ENCODE measurements around the gene GAS2L1.

Gene GAS2L1

DNA sequence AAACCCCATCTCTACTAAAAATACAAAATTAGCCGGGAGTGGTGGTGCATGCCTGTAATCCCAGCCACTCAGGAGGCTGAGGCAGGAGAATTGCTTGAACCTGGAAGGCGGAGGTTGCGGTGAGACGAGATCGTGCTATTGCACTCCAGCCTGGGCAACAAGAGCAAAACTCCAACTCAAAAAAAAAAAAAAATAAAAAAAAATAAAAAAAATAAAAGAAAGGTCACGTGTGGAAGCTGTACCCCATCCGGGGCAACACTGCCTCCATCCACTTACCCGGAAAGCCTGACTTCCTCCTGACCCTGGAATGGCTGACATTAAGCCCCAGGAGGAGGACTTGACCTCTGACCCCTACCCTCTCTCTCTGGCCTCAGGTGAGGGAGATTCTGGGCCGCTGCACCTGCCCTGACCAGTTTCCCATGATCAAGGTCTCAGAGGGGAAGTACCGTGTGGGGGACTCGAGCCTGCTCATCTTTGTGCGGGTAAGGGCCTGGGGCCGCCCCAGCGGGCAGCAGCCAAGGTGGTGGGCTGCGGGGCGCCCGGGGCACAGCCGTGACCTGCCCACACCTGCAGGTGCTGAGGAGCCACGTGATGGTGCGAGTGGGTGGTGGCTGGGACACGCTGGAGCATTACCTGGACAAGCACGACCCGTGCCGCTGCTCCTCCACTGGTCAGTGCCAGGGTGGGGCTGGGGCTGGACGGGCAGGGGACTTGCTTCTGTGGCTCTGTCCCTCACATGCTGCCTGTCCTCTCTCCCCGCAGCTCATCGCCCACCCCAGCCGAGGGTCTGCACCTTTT is 3.8 kb downstream of the GAS2L1 start:
- DNase-seq = no peak

DNA sequence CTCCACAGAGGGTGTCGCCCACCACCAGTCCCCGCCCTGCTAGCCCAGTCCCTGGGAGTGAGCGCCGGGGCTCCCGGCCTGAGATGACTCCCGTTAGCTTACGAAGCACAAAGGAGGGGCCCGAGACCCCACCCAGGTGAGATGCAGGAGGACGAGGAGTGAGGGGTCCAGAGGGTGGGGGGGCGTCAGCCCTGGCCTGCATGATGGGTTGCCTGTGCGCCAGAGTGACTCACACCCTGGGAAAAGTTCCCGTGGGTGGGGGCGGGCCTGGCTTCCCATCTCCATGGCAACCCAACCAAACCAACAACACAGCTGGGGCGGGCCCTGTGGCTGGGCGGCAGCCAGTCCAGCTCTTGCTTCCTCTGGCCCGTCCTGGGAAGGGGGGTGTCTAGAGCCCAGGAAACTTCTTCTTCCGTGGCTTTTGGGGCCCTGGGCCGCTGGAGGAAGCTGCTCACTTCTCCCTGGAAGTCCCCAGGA is 4.5 kb downstream of the GAS2L1 start:
- peak; percentile 99 for DNase-seq

DNA sequence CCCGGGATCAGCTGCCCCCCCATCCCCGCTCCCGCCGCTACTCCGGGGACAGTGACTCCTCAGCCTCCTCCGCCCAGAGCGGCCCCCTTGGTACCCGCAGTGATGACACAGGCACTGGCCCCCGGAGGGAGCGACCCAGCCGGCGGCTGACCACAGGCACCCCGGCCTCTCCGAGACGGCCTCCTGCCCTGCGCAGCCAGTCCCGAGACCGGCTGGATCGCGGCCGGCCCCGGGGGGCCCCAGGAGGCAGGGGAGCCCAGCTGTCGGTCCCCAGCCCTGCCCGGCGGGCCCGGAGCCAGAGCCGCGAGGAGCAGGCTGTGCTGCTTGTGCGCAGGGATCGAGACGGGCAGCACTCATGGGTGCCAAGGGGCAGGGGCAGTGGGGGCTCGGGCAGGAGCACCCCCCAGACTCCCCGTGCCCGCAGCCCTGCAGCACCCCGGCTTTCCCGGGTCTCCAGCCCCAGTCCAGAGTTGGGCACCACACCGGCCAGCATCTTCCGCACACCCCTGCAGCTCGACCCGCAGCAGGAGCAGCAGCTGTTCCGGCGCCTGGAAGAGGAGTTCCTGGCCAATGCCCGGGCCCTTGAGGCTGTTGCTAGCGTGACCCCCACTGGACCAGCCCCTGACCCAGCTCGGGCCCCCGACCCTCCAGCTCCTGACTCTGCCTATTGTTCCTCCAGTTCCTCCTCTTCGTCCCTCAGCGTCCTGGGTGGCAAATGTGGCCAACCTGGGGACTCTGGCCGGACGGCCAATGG is 5.2 kb downstream of the GAS2L1 start:
- DNase-seq = no peak

DNA sequence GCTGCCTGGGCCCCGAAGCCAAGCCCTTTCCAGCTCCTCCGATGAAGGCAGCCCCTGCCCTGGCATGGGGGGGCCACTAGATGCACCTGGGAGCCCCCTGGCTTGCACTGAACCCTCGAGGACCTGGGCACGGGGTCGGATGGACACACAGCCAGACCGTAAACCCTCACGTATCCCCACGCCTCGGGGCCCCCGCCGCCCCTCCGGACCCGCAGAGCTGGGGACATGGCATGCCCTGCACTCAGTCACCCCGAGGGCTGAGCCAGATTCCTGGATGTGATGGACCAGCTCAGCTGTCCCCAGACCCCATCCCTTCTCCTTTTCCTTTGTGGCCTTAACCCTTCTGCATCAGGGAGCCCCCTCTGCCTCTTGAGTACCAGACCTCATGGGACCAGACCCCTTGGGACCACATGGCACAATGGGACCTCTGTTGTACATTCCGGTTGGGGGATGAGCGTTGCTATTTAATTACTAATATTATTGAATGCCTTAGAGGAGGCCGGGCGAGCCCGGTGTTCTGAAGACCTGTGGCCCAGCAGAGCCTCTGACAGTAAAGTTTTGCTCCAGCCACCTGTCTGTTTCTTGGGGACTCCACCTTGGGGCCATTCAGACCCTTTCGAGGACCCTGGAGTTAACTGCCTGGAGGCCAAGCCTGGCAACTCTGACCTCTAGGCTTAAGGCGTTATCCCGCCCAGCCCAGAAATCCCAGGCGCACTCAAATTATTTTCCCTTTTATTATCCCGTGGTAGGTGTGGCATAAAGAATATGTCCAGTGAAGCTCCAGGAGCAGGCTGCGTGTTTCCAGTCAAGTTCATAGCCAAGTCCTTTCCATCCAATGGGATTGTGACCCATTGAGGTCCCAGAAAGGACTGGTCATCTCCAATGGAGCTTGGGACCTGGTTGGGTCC is 6.0 kb downstream of the GAS2L1 start:
- no peak for DNase-seq

DNA sequence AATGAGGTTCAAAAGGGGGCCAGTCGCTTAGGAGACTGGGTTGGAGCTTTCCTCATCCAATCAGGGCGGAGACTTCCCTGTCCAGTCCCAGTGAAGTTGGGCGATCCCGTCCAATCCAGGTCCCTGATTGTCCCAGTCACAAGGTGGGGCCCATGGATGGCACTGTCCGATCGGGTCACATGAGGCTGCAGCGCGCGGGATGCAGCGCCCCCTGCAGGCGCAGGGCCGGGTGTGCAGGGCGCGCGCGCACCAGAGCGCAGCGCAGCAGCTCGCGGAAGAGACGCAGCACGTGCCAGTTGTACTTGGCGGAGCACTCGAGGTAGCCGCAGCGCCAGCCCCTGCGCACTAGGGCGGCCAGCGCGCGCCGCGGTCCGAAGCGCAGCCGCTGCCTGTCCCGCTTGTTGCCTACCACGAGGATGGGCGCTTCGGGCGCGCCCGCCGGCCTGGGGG is 6.7 kb downstream of the GAS2L1 start:
- peak; percentile 39 to 44 for DNase-seq

DNA sequence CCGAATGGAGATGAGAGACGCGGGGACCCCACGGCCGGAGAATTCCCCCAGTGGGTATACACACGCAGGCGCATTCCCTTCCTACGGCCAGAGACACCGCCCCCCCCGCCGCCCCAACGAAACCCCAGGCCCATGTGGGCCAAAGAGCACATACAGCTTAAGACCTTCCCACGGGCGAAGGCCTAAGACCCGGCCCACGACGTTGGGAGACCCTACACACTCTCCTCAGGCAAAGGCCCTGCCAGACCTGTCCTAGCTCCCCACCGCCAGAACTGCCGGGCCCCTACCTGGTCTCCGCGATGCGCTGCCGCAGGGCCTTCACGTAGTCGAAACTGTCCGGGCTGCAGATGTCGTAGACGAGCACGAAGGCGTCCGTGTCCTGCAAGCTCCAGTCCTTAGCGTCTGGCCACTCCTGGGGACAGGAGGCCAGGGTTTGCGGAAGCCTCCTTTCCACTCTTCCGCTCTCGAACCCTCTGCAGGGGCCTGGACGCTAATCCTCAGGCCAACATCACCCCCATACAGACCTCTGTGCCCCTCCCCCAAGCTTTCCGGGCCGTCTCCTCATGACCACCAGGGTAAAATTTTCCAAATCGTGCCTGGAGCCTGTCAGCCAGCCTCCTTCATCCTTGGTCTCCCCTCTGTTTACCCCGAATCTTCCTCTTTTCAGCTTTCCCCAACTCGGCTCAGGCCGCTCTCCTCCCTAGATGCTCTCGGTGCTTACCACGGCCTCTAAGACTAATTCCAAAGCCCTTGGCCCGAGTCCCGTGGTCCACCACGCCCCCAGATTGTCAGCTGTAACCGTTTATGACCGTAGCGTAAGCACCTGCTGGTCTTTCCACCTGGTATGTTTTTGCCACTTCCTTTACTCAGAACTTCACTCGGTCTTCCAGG is 7.4 kb downstream of the GAS2L1 start:
- no peak for DNase-seq

DNA sequence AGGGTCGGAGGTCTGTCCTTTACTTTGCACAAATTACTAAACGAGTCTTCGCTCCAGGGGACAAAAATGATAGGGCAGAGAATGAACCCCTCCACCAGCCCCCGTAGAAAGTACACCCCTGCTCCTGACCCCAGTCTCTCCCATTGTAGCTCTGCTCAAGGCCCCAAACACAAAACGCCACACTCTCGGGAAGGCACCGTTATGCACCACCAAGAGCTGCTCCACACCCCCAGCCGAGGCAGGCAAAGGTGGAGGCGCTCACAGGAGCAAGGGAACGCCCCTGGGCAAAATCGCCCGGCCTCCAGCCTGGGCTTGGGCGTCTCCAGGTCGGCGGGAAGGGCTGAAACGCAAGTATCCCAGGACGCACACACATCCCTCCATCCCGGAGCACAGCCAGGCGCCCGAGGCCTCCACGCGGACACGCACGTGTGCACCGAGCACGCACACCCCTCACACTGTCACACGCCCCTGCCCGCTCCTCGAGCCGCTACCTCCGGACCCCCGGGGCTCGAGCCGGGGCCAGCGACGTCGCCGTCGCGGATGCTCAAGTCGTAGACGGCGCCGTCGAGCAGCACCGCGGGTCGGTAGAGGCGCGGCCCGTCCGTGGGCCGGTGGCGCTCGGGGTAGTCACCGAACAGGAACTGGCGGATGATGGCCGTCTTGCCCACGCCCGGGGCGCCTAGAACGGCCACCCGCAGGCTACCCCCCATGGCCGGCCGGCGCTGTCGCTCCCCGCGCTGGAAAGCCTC is 8.3 kb downstream of the GAS2L1 start:
- DNase-seq = no peak

DNA sequence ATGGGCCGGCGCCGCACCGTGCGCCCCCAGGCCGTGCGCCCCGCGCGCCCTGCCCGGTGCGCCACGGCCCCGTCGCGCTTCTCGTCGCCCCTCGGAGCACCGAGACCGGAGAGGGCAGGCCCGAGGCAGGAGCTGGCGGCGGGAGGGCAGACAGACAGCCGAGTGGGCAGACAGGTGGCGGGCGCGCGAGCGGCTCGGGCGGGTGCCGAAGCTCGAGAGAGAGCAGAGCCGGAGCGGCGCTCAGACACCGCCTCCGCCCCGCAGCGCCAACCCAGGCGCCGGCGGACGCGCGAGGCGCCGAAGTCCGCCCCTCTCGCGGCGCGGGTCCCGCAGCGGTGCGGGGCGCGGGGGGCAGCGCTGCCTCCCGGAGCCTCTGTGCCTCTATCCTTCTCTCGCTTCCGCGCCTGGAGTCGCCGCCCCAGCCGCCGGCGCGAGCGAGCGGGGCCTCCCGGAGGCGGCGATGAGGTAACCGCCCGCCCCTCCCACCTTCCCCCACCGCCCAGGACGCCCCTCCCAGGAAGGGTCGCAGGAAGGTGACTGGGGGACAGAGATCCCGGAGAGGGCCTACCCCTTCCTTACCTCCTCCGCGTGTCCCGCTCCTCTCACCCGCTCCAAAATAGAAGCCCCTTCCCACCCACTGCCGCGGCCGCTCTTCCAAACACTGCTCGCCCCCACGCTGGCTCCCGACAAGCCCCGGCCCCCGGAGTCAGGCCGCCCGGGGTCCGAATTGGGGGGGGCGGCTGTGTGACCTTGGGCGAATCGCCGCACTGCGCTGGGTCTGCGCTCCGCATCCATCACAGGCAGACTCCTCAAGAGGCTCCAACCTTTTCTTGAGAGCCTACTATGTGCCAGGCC is 9.1 kb downstream of the GAS2L1 start, which contains the start of gene RASL10A:
Gene RASL10A (minus strand): TSS at position 412 of the 855 bp plus-strand sequence. CDS start 451 bp downstream, outside the sequence.
- no peak for DNase-seq

DNA sequence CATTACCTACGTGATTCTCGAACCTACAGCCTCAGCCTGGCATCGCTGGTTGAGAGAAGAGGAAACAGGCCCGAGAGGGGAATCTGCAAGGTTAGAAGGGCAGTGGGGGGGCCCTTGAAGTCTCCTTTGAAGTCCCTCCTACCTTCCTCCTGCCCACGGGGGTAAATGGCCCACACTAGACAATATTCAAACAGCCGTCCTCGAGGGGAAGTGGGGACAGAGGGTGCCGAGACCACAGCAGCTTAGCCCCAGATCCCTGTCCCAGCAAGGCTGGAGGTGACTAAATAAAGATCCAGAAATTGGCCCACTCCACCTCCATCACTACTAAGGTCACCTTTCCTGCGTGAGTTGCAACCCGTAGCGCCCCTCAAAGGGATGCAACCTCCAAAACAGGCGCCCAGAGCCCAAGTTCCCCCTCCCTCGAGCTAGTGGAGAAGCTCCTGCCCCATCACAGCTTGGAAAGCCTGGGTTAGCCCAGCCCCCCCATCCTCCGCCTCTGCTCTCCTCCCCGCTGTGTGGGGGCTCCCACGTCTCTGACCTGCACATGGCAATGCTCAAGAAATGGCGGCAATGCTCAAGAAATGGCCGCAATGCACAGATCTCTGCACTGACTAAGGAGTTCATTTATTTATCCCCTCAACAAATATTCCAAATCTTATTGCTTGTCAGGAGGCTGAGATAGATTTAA is 9.8 kb downstream of the GAS2L1 start:
- DNase-seq = no peak

DNA sequence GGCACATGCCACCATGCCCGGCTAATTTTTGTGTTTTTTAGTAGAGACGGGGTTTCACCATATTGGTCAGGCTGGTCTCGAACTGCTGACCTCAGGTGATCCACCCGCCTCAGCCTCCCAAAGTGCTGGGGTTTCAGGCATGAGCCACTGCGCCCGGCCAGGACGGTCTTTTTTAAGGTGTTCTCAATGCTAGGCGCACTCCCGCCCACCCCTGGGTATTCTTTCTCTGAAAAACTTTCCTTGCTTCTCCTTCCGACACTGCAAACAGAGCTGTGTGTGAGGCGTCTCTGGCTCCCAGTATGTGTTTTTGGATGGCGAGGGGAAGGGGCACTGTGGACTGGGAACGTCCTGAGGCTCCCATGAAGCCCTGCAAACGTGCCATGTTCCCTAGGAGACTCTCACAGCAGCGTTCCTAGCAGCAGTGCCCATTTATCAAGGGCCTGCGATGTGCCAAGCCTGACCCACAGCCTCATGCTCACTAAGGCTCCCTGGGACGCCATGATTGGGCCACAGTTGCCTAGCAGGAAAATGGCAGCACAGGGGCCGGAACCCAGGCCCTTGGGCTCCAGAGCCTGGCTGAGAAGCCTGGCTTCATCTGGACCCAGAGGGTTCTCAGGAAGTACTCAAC is 11.5 kb downstream of the GAS2L1 start:
- DNase-seq = no peak

DNA sequence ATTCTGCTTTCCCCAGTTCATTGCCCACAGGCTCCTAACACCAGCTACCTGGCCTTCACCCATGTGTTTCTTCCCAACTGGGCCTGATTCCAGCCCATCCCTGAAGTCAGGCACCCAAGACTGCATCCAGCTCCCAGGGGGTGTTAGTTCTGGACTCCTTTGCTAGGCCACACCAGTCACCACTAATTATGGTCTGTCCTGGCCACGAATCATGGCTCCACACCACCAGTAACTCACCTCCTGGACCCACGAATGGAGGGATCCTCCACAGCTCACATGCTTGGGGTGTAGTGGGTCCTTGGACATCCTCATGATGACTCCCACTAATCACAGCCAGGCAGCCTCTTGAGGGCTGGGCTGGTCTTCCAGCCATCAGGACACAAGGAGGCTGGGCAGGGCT is 12.6 kb downstream of the GAS2L1 start:
- DNase-seq = no peak

DNA sequence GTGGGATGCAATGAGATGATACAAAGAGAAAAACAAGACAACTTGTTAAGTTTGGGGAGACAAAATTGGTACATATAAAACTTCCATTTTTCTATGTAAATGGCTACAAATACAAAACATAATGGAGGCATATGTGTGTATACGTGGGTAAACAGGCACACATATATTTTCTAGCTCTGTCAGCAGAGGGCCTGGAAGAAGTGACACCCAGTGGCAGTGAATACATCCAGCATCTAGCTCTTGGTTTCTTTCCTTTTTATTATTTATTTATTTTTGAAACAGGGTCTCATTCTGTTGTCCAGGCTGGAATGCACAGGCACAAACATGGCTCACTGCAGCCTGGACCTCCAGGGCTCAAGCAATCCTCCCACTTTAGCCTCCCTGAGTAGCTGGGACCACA is 14.1 kb downstream of the GAS2L1 start:
- DNase-seq = no peak

DNA sequence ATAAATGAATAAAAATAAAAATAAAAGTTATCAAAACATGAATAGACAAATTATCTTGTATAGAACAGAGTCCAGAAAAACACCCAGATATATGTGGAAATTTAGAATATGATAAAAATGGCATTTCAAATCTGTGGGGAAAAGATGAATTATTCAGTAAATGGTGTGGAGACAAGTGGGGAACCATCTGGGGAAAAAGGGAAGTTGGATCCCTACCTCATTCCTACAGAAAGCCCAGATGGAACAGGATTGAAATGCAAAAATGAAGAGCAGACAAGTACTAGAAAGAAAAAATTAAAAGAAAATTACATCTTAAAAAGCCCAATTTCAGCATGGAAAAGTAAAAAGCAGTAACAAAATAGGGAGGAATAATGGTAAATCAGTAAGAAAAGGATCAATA is 17.2 kb downstream of the GAS2L1 start:
- no peak for DNase-seq

DNA sequence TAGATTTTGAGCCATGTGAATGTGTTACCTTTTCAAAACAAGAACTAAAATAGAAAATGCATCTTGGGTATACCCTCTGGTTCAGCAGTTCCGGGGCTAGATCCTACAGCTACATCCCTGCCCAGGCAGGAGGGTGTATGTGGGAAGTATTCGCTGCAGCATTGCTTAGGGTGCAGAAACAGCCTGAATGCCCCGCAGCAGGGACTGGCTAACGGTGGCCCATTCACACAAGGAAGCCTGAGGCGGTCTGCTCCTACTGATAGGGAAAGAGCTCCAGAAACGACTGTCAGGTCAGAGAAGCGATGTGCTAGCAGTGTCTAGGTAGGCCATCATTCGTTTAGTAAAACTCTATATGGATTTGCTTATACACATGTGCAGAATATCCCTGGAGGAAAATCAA is 18.9 kb downstream of the GAS2L1 start:
- DNase-seq = no peak

DNA sequence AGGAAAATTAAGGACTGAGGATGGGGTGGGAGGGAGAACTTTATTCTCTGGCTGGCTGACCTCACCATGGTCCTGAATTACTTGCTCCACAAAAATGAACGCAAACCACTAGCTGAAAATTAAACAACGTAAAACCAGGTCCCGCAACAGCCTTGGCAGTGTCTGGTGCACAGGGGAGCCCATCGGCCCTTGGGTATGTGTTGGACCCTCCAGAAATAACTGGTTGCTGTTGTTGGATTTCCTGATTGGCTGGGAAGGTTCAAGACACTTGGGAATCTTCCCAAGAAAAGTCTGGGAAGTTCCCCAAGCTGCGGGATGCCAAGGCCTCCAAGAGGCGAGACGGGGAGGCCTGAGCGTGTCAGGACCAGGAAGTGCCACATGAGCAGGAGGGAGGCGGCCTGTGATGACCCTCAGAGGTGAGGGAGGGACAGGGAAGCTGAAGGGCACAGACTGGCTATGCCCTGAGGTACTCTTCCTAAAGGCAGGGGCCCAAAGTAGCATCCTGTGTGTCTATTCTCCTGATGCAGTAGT is 19.4 kb downstream of the GAS2L1 start:
- DNase-seq = no peak

DNA sequence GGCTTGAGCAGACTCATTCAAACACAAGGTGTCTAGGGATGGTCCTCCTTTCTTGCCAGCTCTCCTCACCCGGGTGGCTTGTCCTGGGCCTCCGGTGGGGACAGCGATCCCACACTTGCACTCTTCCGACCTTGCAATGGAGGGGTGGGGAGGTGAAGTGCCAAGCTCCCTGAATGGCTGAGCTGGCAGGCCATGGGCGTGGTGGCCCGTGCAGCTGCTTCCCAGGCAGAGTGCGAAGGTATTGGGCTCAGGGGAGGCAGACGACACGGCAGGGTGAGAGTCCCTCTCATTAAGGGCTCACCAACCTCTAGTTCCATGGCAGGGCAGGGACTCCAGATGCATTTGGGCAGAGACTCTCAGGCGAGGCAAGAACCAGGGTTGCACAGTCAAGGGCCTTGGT is 20.0 kb downstream of the GAS2L1 start:
- no peak for DNase-seq

DNA sequence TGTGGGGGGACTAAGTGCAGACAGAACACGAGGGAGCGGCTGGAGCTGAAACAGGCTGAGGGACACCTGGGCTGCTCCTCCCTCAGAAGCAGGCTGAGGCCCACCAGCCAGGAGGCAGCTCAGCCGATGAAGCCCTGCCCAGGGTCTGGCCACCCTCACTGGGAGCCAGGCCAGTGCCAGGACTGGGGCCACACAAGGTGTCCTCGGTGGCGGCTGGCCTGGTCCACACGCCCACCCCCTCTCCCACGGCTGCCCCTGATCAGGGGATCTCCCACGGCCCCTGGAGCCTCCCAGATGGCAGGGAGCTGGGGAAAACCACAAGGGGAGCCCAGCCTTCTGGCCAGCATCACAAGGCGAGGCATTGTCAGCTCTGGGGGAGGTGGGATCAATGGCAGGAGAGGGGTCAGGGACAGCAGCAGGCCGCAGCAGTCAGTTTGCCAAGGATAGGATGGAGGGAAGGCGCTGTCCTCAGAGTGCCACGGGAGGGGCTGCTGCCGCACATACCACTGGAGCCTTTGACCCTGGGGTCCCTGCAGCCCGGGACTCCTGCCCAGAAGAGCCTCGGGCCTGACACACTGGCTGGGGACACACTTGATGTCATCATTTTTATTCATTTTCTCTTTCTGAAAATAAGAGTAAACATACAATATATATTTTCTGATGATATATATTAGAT is 20.8 kb downstream of the GAS2L1 start:
- no peak for DNase-seq

DNA sequence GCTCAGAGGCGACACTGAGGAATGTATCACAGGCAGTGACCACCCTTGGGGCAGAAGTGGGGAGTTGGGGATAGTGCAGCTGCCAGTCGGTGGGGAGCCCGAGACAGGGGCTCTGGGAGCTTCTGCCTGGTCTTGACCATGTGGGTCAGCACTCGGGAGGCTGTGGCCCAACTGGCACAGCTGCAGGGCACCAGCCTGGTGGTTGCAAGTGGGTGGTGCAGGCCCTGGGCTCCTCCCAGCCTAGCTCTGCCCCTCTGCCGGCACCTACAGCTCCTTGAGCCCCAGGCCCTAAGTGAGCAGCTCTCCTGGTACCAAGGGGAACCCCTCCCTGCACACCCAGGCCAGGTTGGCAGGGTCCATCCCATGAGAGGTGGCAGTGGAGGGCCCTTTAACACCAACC is 21.6 kb downstream of the GAS2L1 start:
- no peak for DNase-seq

Measured in inflammatory macrophage treated with lipopolysaccharide for 1 hour (primary cell).